Activated CD8-positive, alpha-beta memory T cell treated with anti-CD3 and anti-CD28 coated beads for 4 hours (primary cell): ENCODE measurements around the gene PRKAG3.
"Not testable (repeated sequence)": the region's sequence is repeated elsewhere in the genome, so short reads cannot be mapped to it uniquely, and the experiment has no call there.

Source experiments
- DNase-seq, 2 donors: peaks; one replicate each; pipeline ENCODE4 v3.0.0-alpha.2; 2020; ENCODE audit warnings: low read depth in 2 of 2

The PRKAG3 gene

GRCh38 chr2:218863021-218863520 lies 31.5 kb upstream of the PRKAG3 start:
- no peak for DNase-seq

GRCh38 chr2:218861645-218862318 lies 30.2 kb upstream of the PRKAG3 start:
- DNase-seq: no peak

GRCh38 chr2:218860950-218861381 lies 29.4 kb upstream of the PRKAG3 start:
- no peak for DNase-seq

GRCh38 chr2:218859988-218860831 lies 28.6 kb upstream of the PRKAG3 start:
- no peak for DNase-seq

GRCh38 chr2:218859556-218859987 lies 28.0 kb upstream of the PRKAG3 start, which contains the start of gene WNT6:
TSS of gene WNT6 (plus strand) at chr2:218859805. CDS start at chr2:218860038, 233 bp downstream.
- no peak for DNase-seq

GRCh38 chr2:218858671-218859555 lies 27.3 kb upstream of the PRKAG3 start:
- DNase-seq: no peak

GRCh38 chr2:218858138-218858445 lies 26.5 kb upstream of the PRKAG3 start:
- no peak for DNase-seq

- DNase-seq: no peak
Observed at GRCh38 chr2:218857371-218858137, 26.0 kb upstream of the PRKAG3 start.

GRCh38 chr2:218856896-218857243 lies 25.3 kb upstream of the PRKAG3 start:
- no peak for DNase-seq

- no peak for DNase-seq
Observed at GRCh38 chr2:218856167-218856895, 24.7 kb upstream of the PRKAG3 start.

GRCh38 chr2:218855305-218856166 lies 23.9 kb upstream of the PRKAG3 start:
- DNase-seq: no peak

GRCh38 chr2:218854860-218855259 lies 23.3 kb upstream of the PRKAG3 start:
- DNase-seq: no peak

- DNase-seq: no peak
Observed at GRCh38 chr2:218853766-218854165, 22.2 kb upstream of the PRKAG3 start.

GRCh38 chr2:218852911-218853667 lies 21.5 kb upstream of the PRKAG3 start:
- DNase-seq: peak; percentile 33 to 41

- no peak for DNase-seq
Observed at GRCh38 chr2:218851286-218851685, 19.7 kb upstream of the PRKAG3 start.

GRCh38 chr2:218850796-218851195 lies 19.2 kb upstream of the PRKAG3 start:
- no peak for DNase-seq

GRCh38 chr2:218849721-218850120 lies 18.1 kb upstream of the PRKAG3 start:
- no peak for DNase-seq

- not testable (repeated sequence) for DNase-seq
Observed at GRCh38 chr2:218846963-218847362, 15.4 kb upstream of the PRKAG3 start.

GRCh38 chr2:218844334-218844733 lies 12.7 kb upstream of the PRKAG3 start:
- DNase-seq: not testable (repeated sequence)
